Measurements from ENCODE around the gene BPGM.

DNA sequence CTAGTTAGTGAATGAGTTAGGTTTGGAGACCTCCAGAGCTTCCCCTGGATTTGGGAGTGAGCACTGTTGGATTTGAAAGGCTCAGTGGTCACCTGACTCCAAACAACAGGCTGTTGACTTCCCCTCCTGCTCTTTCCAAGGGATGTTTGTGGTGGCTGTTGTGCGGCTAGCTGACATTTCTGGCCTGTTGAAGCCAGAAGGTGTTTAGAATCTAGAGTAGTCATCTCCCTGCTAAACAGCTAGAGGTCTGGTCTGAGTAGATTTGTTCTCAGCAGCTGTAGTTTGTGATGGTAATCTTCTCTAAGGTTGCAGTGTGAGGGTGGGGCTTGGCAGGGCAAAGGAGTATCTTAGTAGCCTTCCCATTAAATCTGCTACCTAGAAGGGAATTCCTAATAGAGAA lies 30.1 kb downstream of the BPGM start:
- TF ChIP-seq, protein P1, sequence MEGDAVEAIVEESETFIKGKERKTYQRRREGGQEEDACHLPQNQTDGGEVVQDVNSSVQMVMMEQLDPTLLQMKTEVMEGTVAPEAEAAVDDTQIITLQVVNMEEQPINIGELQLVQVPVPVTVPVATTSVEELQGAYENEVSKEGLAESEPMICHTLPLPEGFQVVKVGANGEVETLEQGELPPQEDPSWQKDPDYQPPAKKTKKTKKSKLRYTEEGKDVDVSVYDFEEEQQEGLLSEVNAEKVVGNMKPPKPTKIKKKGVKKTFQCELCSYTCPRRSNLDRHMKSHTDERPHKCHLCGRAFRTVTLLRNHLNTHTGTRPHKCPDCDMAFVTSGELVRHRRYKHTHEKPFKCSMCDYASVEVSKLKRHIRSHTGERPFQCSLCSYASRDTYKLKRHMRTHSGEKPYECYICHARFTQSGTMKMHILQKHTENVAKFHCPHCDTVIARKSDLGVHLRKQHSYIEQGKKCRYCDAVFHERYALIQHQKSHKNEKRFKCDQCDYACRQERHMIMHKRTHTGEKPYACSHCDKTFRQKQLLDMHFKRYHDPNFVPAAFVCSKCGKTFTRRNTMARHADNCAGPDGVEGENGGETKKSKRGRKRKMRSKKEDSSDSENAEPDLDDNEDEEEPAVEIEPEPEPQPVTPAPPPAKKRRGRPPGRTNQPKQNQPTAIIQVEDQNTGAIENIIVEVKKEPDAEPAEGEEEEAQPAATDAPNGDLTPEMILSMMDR (conservative IDR thresholded peaks at IDR 0.05): no peak
- no peak for TF ChIP-seq EZH2 (IDR thresholded peaks at IDR 0.05; ENCODE audit: low read depth)

Measured in PC-9 (cell line).